Measurements from ENCODE around the gene CHRM5. TPM values are rescaled to one million over a fixed set of nuclear protein-coding genes. Genes with fewer than 3 reads are reported as not detected.

CHRM5 gene
- total RNA-seq, 1 experiment from 2014 or later = not detected

DNA sequence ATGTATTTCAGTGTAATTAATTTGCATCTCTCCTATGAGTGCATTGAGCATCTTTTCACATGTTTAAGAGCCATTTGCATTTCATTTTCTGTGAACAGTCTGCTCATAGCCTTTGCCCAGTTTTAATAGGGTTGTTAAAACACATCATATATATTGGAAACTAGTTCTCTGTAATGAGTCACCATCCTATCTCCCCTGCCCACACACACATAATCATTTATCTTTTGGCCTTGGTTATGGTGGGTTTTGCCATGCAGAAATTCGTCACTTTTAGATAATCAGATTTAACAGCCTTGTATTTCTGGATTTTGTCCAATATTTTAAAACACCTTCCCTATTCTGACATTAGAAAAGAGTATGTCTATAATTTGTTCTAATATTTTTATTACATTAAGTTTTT is 11.9 kb upstream of the CHRM5 start:
- no peaks in the 10 kb centered on the region for H3K79me2 ChIP-seq (ENCODE audit: low read depth)
- no peak overlapping the region for H3K27ac ChIP-seq
- no TSS peak for BruUV-seq (replicated peaks)
- ChIA-PET POLR2A (ENCODE audit: unreplicated experiment) (no interaction called here), CTCF (no interaction called here)
- H3K4me3 ChIP-seq = no peak overlapping the region
- DNase-seq = no peak
- H3K9me2 ChIP-seq (ENCODE audit: insufficient read depth) = no peaks in the 10 kb centered on the region
- H3K4me2 ChIP-seq = no peak overlapping the region
- no peak overlapping the region for H2AFZ ChIP-seq
- no peaks in the 10 kb centered on the region for H3K36me3 ChIP-seq (ENCODE audit: low read depth)
- no peaks in the 10 kb centered on the region for H3F3A ChIP-seq (ENCODE audit: insufficient read depth, low read depth)
- H3K9me3 ChIP-seq (ENCODE audit: insufficient read depth, low read depth) = no peaks in the 10 kb centered on the region
- H3K27me3 ChIP-seq (ENCODE audit: insufficient read depth, low read depth) = no peaks in the 10 kb centered on the region
- intact Hi-C loops (cut with micrococcal nuclease; ENCODE audit: unreplicated experiment) = no loop called here
- no peaks in the 10 kb centered on the region for H3K4me1 ChIP-seq (replicated peaks; ENCODE audit: insufficient read depth)
- no peaks in the 10 kb centered on the region for H4K20me1 ChIP-seq (ENCODE audit: insufficient read depth)
- TF ChIP-seq EZH2 (IDR thresholded peaks at IDR 0.05; ENCODE audit: low read depth) = no peak
- TF ChIP-seq, protein P1, sequence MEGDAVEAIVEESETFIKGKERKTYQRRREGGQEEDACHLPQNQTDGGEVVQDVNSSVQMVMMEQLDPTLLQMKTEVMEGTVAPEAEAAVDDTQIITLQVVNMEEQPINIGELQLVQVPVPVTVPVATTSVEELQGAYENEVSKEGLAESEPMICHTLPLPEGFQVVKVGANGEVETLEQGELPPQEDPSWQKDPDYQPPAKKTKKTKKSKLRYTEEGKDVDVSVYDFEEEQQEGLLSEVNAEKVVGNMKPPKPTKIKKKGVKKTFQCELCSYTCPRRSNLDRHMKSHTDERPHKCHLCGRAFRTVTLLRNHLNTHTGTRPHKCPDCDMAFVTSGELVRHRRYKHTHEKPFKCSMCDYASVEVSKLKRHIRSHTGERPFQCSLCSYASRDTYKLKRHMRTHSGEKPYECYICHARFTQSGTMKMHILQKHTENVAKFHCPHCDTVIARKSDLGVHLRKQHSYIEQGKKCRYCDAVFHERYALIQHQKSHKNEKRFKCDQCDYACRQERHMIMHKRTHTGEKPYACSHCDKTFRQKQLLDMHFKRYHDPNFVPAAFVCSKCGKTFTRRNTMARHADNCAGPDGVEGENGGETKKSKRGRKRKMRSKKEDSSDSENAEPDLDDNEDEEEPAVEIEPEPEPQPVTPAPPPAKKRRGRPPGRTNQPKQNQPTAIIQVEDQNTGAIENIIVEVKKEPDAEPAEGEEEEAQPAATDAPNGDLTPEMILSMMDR (conservative IDR thresholded peaks at IDR 0.05) = no peak

GRCh38 chr15:33959844-33960548 is 8.3 kb upstream of the CHRM5 start:
- Histone ChIP-seq H3K27me3 (ENCODE audit: insufficient read depth, low read depth) (no peaks in the 10 kb centered on the region), H3K4me3 (no peak overlapping the region), H3K9me2 (ENCODE audit: insufficient read depth) (no peaks in the 10 kb centered on the region), H3K4me1 (replicated peaks; ENCODE audit: insufficient read depth) (no peaks in the 10 kb centered on the region), H3K4me2 (no peak overlapping the region), H2AFZ (no peak overlapping the region), H4K20me1 (ENCODE audit: insufficient read depth) (no peaks in the 10 kb centered on the region), H3K9me3 (ENCODE audit: insufficient read depth, low read depth) (no peaks in the 10 kb centered on the region), H3K79me2 (ENCODE audit: low read depth) (no peaks in the 10 kb centered on the region), H3K27ac (no peak overlapping the region), H3K36me3 (ENCODE audit: low read depth) (no peaks in the 10 kb centered on the region), H3F3A (ENCODE audit: insufficient read depth, low read depth) (no peaks in the 10 kb centered on the region)
- CTCF ChIA-PET = no interaction called here
- POLR2A ChIA-PET (ENCODE audit: unreplicated experiment) = no interaction called here
- intact Hi-C loops (cut with micrococcal nuclease; ENCODE audit: unreplicated experiment) = loop anchor here (10.0 kb wide), 1 partner anchor 105 kb away; no protein-coding TSS in a partner anchor
- TF ChIP-seq, protein P1 (conservative IDR thresholded peaks at IDR 0.05) = no peak
- DNase-seq = no peak
- no TSS peak for BruUV-seq (replicated peaks)

DNA sequence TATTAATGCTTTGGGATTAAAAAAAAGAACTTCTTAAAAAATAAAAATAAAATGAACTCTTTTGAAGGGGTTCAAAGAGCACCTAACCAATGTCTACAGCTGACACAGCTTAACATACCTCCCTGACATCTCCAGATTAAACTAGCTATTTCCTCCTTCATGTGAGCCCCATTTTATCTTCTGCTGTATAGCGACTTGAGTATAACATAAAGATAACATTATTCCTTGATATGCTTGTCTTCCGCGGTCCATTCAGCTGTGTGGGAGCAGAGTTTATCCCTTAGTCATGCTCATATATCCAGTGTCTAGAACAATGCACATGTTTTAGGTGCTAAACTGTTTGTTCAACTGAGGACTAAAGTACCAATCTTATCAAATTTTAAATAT is 7.8 kb upstream of the CHRM5 start:
- POLR2A ChIA-PET (ENCODE audit: unreplicated experiment) = no interaction called here
- Histone ChIP-seq H2AFZ (no peak overlapping the region), H3K9me3 (ENCODE audit: insufficient read depth, low read depth) (no peaks in the 10 kb centered on the region), H3K79me2 (ENCODE audit: low read depth) (no peaks in the 10 kb centered on the region), H3K4me3 (no peak overlapping the region), H4K20me1 (ENCODE audit: insufficient read depth) (no peaks in the 10 kb centered on the region), H3K36me3 (ENCODE audit: low read depth) (no peaks in the 10 kb centered on the region), H3K27me3 (ENCODE audit: insufficient read depth, low read depth) (no peaks in the 10 kb centered on the region), H3K27ac (no peak overlapping the region), H3F3A (ENCODE audit: insufficient read depth, low read depth) (no peaks in the 10 kb centered on the region), H3K4me1 (replicated peaks; ENCODE audit: insufficient read depth) (no peaks in the 10 kb centered on the region), H3K9me2 (ENCODE audit: insufficient read depth) (no peaks in the 10 kb centered on the region), H3K4me2 (no peak overlapping the region)
- intact Hi-C loops (cut with micrococcal nuclease; ENCODE audit: unreplicated experiment) = loop anchor here (10.0 kb wide), 1 partner anchor 106 kb away; no protein-coding TSS in a partner anchor
- TF ChIP-seq EZH2 (IDR thresholded peaks at IDR 0.05; ENCODE audit: low read depth) = no peak
- TF ChIP-seq, protein P1 (conservative IDR thresholded peaks at IDR 0.05) = no peak
- DNase-seq = no peak
- no TSS peak for BruUV-seq (replicated peaks)
- CTCF ChIA-PET = no interaction called here

All from PC-9 (cell line).